OCI-LY7 (cell line): Measurements from ENCODE around the gene SRSF4. TPM values are rescaled to one million over a fixed set of nuclear protein-coding genes. Genes with fewer than 3 reads are reported as not detected.
A peak's percentile ranks its signal among the peaks of the same experiment; 100 is the strongest.

ENCODE experiments used
- BruUV-seq: library from RNA; stranded (reverse); fragments of 400-500 nt; replicated peaks from 2 replicates; lab custom pipeline; 2021; lab: Mats Ljungman, UMichigan
- CTCF ChIA-PET: fragments of 300-600 bp; sonication (Branson Sonifier 250); formaldehyde crosslinking; loops from one replicate; lab custom pipeline; 2022; ENCODE audit warnings: antibody characterized with exemption; ENCODE audit not compliant: unreplicated experiment; lab: Charles Lee
- POLR2A ChIA-PET: fragments of 300-600 bp; sonication (Branson Sonifier 250); formaldehyde crosslinking; loops from one replicate; lab custom pipeline; 2022; ENCODE audit warnings: antibody characterized with exemption; lab: Charles Lee
- DNase-seq: peaks from one replicate; pipeline ENCODE4 v3.0.0-alpha.2; 2015; ENCODE audit warnings: low spot score
- H2AFZ ChIP-seq: fragments of 200-600 bp; sonication (generic), shearing (Covaris generic); 2 replicates; pipeline ENCODE4 v1.6.1; 2014; ENCODE audit warnings: mild to moderate bottlenecking, antibody characterized with exemption, low read length, moderate library complexity
- H3K27ac ChIP-seq: fragments of 200-600 bp; sonication (generic); 2 replicates; pipeline ENCODE4 v1.5.1; 2014; ENCODE audit warnings: mixed run types, low read depth, mild to moderate bottlenecking, moderate library complexity, low read length, inconsistent platforms; ENCODE audit not compliant: poor library complexity, severe bottlenecking
- H3K36me3 ChIP-seq: fragments of 200-600 bp; sonication (generic); 2 replicates; pipeline ENCODE4 v1.6.1; 2014; ENCODE audit warnings: mild to moderate bottlenecking, antibody characterized with exemption, low read length, moderate library complexity, mixed read lengths; ENCODE audit not compliant: insufficient read depth
- H3K4me1 ChIP-seq: fragments of 200-600 bp; sonication (generic); 2 replicates; pipeline ENCODE4 v1.5.1; 2014; ENCODE audit warnings: mild to moderate bottlenecking, low read length; ENCODE audit not compliant: insufficient read depth, poor library complexity, severe bottlenecking
- H3K4me2 ChIP-seq: fragments of 200-600 bp; sonication (generic); 2 replicates; pipeline ENCODE4 v1.6.1; 2014; ENCODE audit warnings: mild to moderate bottlenecking, low read length
- H3K4me3 ChIP-seq: fragments of 200-600 bp; sonication (generic); 2 replicates; pipeline ENCODE4 v1.5.1; 2014; ENCODE audit warnings: mild to moderate bottlenecking, low read depth, low read length; ENCODE audit not compliant: poor library complexity, severe bottlenecking
- H3K79me2 ChIP-seq: fragments of 200-600 bp; sonication (generic); 2 replicates; pipeline ENCODE4 v1.6.1; 2016; ENCODE audit warnings: low read depth, mild to moderate bottlenecking, low read length, moderate library complexity, mixed read lengths; ENCODE audit not compliant: insufficient read depth
- H3K9me2 ChIP-seq: fragments of 200-600 bp; sonication (generic); 2 replicates; pipeline ENCODE4 v1.6.1; 2016; ENCODE audit warnings: mild to moderate bottlenecking, low read length, mixed read lengths; ENCODE audit not compliant: insufficient read depth
- H3K9me3 ChIP-seq: fragments of 200-600 bp; sonication (generic); 2 replicates; pipeline ENCODE4 v1.6.1; 2014; ENCODE audit warnings: mild to moderate bottlenecking, mixed run types, low read length, mixed read lengths
- H4K20me1 ChIP-seq: fragments of 200-600 bp; sonication (generic); 2 replicates; pipeline ENCODE4 v1.6.1; 2014; ENCODE audit warnings: mild to moderate bottlenecking, antibody characterized with exemption, low read length, moderate library complexity, mixed read lengths; ENCODE audit not compliant: insufficient read depth
- CTCF ChIP-seq: fragments of 200-600 bp; sonication (generic); conservative IDR thresholded peaks from 2 replicates; pipeline ENCODE4 v1.5.1; 2014; ENCODE audit warnings: mild to moderate bottlenecking, antibody characterized with exemption, low read length, moderate library complexity, mixed read lengths
- EZH2phosphoT487 ChIP-seq: fragments of 200-600 bp; sonication (generic); IDR thresholded peaks from 2 replicates; pipeline ENCODE4 v1.6.1; 2018; ENCODE audit warnings: low read depth, borderline replicate concordance, mild to moderate bottlenecking, mixed run types, antibody characterized with exemption, low read length, moderate library complexity, mixed read lengths
- intact Hi-C: fragments of 100-400 bp; cut with micrococcal nuclease; formaldehyde crosslinking; loops from one replicate; pipeline ENCODE4 v1.10.0; 2022; ENCODE audit not compliant: unreplicated experiment
- total RNA-seq, 2 experiments: library from RNA; depleted of rRNA in 1 of 2; stranded (reverse); fragments of >200 nt in 1 of 2; shearing (Covaris generic) in 1 of 2; gene quantifications; 2 replicates each; pipeline ENCODE4 v1.2.3, GENCODE V29; 2014 to 2022

SRSF4 gene
- total RNA-seq, 2 experiments from 2014 or later: 52.8 to 122 TPM

- Histone ChIP-seq H2AFZ (no peak overlapping the region), H3K9me2 (no peaks in the 10 kb centered on the region), H4K20me1 (no peaks in the 10 kb centered on the region), H3K9me3 (no peaks in the 10 kb centered on the region), H3K4me3 (no peak overlapping the region), H3K36me3 (peaks cover 23% of the 10 kb centered on the region; the same call in 1 of the 2 replicates), H3K27ac (no peak overlapping the region), H3K4me2 (no peak overlapping the region), H3K79me2 (no peaks in the 10 kb centered on the region), H3K4me1 (no peaks in the 10 kb centered on the region)
- TF ChIP-seq CTCF: no peak
- no peak for TF ChIP-seq EZH2phosphoT487
- DNase-seq: no peak
- POLR2A ChIA-PET: interaction anchor here (0.6 to 0.8 kb wide), 2 partner anchors 11 to 1019 kb away, joined by 5 read pairs; no protein-coding TSS in a partner anchor
- BruUV-seq: no TSS peak
- intact Hi-C loops: no loop called here
- CTCF ChIA-PET: no interaction called here
Observed at GRCh38 chr1:29119121-29119929, 62.4 kb downstream of the SRSF4 start.

DNA sequence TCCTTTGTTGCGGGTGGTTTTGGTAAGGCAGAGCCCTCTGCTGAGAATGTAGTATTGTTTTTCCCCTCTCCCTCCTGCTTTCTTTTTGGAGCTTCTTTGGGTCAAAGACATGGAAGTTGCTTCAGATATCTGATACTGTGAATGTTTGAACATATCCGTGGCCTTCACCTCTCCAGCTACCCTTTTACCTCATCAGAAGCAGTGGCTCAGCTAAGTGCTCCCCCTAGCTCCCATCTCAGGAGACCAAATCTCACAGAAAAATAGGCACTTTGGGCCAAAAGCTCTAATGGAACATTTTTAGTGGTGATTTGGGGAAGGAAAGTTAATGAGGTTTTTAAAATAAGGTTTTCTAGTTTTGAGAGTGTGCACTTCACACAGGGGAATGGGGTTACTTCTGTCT, 64.3 kb downstream of the SRSF4 start:
- BruUV-seq: no TSS peak
- TF ChIP-seq EZH2phosphoT487: no peak
- peak; percentile 45 for TF ChIP-seq CTCF
- CTCF ChIA-PET: no interaction called here
- H3K36me3 ChIP-seq: peaks cover 40% of the 10 kb centered on the region
- no peak overlapping the region for H2AFZ ChIP-seq
- no peaks in the 10 kb centered on the region for H3K9me2 ChIP-seq
- no peak for DNase-seq
- H4K20me1 ChIP-seq: no peaks in the 10 kb centered on the region
- POLR2A ChIA-PET: interaction anchor here (1.3 to 1.4 kb wide), 2 partner anchors 77 to 131 kb away, joined by 3 to 4 read pairs; no protein-coding TSS in a partner anchor
- no peaks in the 10 kb centered on the region for H3K9me3 ChIP-seq
- H3K4me1 ChIP-seq: no peaks in the 10 kb centered on the region
- intact Hi-C loops: no loop called here
- H3K79me2 ChIP-seq: no peaks in the 10 kb centered on the region
- no peak overlapping the region for H3K27ac ChIP-seq
- no peak overlapping the region for H3K4me2 ChIP-seq
- no peak overlapping the region for H3K4me3 ChIP-seq

GRCh38 chr1:29114654-29115053, 67.0 kb downstream of the SRSF4 start:
- Histone ChIP-seq H4K20me1 (no peaks in the 10 kb centered on the region), H3K79me2 (no peaks in the 10 kb centered on the region), H3K27ac (no peak overlapping the region), H3K9me2 (no peaks in the 10 kb centered on the region), H3K9me3 (no peaks in the 10 kb centered on the region), H3K4me3 (no peak overlapping the region), H3K4me2 (no peak overlapping the region), H2AFZ (no peak overlapping the region), H3K36me3 (peaks cover 62% of the 10 kb centered on the region), H3K4me1 (no peaks in the 10 kb centered on the region)
- intact Hi-C loops: no loop called here
- POLR2A ChIA-PET: interaction anchor here (0.6 kb wide), 1 partner anchor 199 kb away, joined by 3 read pairs; no protein-coding TSS in a partner anchor
- CTCF ChIA-PET: no interaction called here
- no peak for DNase-seq
- TF ChIP-seq EZH2phosphoT487: no peak
- TF ChIP-seq CTCF: no peak
- no TSS peak for BruUV-seq
